ENCODE measurements around the gene MDK.
A peak's percentile ranks its signal among the peaks of the same experiment; 100 is the strongest.

The MDK gene

GRCh38 chr11:46348566-46349401 is 32.7 kb upstream of the MDK start:
- peak; percentile 30 for DNase-seq

DNA sequence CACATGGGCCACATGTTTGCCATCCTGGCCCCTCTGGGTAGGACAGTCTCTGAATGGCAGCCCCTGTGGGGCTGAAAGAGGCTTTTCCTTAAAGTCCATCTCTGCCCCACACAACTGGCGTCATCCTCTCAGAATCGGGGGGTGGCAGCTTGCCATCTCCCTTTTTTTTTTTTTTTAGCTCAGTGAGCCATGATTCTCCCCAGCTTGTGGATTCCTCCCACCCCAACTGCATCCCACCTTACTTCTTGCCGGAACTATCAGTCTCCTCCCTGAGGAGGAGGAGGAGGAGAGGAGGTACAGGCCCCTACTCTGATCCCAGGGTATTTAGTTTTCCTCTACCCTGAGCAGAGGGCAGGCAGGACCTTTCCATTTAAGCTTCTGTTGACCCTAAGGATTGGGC is 30.8 kb upstream of the MDK start:
- DNase-seq: no peak

- no peak for DNase-seq
Observed at GRCh38 chr11:46351148-46351547, 30.3 kb upstream of the MDK start.

DNA sequence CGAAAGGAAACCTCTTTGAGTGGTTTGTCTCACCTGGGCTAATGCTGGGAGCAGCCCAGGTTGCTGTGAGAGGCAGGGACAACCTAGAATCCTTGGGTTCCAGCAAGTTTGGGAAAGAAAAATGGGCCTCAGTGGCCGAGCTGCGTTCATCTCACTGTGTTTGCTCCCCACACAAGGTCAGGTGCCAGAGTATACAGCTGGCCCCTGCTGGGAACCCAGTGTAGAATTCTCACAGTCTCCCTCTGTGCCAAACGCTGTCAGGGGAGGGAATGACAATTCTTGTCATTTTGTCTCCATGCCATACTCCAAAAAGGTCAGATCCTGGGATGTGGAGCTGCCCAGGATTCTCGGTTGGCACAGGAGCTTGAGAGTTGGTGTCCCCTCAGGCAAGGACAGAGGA is 29.9 kb upstream of the MDK start:
- DNase-seq: no peak

- no peak for DNase-seq
Observed at GRCh38 chr11:46352063-46352841, 29.2 kb upstream of the MDK start.

DNA sequence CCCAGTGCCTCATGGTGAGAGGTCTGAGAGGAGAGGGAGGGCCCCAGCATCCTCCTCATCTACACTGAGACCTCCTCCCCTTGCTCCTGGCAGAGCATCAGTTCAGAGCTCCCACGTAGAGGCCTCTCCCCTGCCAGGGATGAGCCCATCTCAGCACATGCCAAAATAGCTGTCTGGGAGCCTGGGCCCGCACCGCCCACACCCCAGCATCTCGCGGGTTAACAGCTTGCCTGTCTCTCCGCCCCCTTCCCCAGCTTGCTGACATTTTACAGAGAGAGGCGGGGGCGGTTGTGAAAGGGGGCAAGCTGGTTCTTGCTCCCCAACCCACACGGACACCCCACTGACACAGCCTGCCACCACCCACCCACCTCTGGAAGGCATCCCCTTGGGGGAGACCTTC is 27.8 kb upstream of the MDK start:
- no peak for DNase-seq

- DNase-seq: no peak
Observed at GRCh38 chr11:46356924-46357482, 24.5 kb upstream of the MDK start.

DNA sequence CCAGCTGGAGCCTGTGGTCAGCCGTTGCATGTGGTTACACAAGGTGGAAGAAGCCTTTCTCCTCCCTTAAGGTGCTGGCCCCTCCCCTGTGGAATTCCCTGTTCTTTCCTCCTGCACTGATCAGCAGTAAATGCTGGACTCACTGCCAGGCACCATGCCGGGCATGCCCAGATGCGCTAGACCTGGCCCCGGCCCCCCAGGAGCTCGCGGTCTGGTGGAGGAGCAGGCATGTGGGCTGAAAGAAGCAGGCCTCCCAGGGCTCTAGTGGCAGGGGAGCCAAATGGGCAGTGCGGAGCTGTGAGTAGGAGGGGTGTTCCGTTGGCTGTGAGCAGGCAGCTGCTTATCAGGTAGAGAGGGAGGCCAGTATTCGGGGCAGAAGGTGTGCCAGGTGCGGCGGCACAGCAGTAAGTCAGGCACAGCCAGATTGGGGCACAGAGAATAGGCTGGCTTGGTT is 24.0 kb upstream of the MDK start:
- peak; percentile 51 for DNase-seq

- DNase-seq: no peak
Observed at GRCh38 chr11:46359953-46360352, 21.5 kb upstream of the MDK start.

DNA sequence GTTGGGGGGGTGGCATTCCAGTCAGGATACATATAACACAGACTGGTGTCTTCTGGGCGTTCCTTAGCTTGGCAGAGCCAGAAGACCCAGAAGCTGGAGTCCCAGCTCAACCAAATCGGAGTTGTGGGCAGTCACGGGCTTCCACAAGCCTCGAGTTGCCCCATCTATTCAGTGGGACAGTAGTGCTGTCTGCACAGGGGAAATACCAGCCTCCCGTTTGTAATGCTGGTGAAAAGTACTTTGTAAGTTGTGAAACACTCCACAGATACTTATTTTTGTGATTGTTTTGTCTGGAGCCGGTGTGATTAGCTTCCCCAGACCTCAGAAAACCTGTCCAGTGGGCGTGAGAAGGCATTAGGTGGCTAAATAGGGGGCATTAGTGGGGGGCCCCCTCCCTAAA is 20.6 kb upstream of the MDK start:
- no peak for DNase-seq

DNA sequence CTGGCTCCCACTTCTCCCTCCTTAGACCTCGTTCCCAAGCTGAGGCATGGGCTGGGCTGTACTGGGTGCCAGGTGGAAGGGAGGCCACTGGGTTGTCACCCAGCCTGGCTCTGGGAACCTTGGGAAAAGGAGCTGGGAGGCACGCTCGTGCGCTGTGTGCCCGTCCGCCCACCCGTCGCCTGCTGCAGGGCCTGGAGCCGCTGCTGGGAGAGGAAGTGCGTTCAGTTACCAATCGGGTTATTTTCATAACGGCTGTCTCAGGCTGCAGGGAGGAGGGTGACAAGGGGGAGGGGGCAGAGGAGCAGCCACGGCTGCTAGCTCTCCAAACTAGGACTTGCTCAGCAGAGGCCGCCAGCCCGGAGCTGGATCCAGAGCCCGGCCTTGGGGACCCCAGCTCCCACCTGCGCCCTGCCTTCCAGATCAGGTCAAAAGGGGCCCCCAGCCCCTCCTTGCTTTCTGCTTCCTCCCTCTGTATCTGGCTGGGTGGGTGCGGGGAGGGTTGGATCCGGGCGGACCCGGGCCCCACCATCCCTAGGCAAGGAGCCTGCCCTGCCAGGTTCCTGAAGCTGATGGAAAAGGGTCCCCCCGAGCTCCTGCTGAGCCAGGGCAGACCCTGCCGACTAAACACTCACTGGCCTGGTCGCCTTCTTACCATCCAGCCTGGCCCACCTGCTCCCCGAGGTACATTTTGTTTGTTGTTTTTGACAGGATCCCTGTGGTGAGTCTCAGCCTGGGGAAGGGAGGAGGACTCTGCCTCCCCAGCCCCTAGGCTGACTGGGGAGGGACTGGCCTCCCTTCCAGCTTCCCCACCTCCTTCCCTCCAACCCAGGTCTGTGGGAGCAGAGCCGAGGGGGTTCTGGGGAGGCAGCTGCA is 19.9 kb upstream of the MDK start:
- DNase-seq: no peak

GRCh38 chr11:46362156-46363030 is 19.1 kb upstream of the MDK start:
- no peak for DNase-seq

- DNase-seq: no peak
Observed at GRCh38 chr11:46363031-46363407, 18.4 kb upstream of the MDK start.

- no peak for DNase-seq
Observed at GRCh38 chr11:46363455-46364005, 17.9 kb upstream of the MDK start.

GRCh38 chr11:46364056-46364455 is 17.4 kb upstream of the MDK start:
- DNase-seq: no peak

DNA sequence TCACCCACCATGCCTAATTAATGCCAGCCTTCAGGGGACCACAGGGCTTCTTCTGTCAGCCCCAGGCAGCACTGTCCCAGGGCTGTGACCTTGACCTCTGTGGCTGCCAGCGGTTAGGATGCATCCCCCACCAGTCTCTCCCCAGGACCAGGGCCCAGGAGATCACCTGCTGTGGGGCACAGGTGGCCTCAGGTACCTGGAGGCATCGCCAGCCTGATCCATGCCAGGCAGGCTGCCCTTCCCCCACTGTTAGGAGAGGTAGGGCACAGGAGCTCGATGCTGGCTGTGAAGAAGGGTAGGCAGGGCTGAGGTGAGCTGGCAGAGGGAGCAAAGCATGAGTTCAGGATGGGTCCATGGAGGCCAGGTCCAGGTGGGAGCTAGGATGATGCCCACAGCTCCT is 16.7 kb upstream of the MDK start:
- no peak for DNase-seq

- no peak for DNase-seq
Observed at GRCh38 chr11:46366260-46366659, 15.2 kb upstream of the MDK start.

- no peak for DNase-seq
Observed at GRCh38 chr11:46366661-46367161, 14.8 kb upstream of the MDK start.

DNA sequence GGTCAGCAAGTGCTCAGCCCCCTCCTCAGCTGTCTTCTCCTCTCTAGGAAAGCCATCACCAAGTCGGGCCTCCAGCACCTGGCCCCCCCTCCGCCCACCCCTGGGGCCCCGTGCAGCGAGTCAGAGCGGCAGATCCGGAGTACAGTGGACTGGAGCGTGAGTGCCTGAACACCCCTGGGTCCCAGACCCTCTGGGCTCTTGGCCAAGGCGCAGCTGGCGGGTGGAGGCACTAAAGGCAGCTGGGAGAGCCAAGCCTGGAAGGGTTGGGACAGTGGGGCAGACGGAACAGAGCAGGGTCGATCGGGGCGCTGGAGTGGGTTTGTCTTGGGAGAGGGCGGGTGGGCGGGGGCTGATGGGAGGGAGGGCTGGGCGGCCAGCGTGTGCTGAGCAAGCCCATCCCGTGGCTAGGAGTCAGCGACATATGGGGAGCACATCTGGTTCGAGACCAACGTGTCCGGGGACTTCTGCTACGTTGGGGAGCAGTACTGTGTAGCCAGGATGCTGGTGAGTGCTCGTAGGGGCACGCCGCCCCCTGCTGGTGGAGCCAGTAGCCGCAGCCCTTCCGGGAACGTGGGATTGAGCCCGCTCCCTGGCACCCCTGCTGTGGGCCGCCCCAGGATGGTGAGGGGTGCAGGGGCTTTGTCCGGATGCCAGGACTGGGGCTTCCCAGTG is 14.1 kb upstream of the MDK start:
- DNase-seq: peak; percentile 23

- DNase-seq: no peak
Observed at GRCh38 chr11:46367916-46368267, 13.6 kb upstream of the MDK start.
